Hepatic stellate cell (primary cell): ENCODE data around the gene HTRA3.
A peak's percentile ranks its signal among the peaks of the same experiment; 100 is the strongest.

Source experiments
- DNase-seq: peaks from one replicate; pipeline ENCODE4 v3.0.0; 2011; ENCODE audit warnings: low spot score

Gene HTRA3

GRCh38 chr4:8234715-8235114 lies 34.8 kb upstream of the HTRA3 start:
- no peak for DNase-seq

DNA sequence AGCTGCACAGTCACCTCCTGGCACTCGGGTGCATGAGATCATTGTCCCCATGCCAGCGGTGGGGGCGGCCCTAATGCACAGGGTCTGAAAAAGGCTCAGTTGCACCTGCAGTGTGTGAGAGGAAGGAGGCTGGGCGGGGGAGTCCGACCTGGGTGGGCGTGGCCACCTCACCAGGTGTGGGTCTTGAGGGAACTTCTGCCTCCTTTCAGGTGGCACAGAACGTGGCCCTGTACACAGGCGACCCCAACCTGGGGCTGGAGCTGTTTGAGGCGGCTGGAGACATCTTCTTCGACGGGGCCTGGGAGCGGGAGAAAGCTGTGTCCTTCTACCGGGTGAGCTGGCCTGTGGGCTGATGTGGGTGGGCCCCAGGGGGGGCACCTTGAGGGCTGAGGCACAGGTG lies 34.3 kb upstream of the HTRA3 start:
- DNase-seq: no peak

DNA sequence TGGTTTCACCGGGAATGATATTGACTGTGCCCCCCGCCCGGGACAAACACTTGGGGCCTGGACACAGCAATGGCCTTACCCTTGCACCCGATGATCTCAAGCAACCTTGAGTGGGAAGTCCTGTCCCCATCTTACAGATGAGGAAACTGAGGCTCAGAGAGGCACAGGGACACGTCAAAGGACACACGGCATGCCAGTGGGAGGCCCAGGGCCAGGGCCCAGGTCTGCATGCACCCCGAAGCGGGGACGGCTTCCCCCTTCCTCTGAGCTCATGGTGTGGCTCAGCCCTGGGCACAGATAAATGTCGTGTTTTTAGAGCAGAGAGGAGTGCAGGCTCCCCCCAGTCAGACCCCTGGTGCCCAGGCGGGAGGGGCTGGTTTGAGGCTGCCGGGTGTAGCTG lies 33.9 kb upstream of the HTRA3 start:
- DNase-seq: no peak

- no peak for DNase-seq
These were observed 33.2 kb upstream of the HTRA3 start for GRCh38 chr4:8236106-8236919.

DNA sequence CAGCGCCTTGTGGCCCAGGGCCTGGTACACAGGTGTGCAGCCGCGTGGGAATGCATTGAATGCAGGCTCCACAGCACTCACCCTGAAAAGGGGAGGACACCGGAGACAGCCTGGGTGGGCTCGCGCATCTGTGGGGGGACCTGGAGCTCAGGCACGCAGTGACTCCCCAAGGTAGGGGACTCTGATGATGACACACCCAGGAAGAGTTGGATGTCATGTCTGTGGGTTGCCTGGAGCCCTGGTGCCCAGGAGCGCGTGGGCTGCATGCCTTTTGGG lies 32.7 kb upstream of the HTRA3 start:
- DNase-seq: no peak

GRCh38 chr4:8237256-8237989 lies 32.1 kb upstream of the HTRA3 start:
- no peak for DNase-seq

DNA sequence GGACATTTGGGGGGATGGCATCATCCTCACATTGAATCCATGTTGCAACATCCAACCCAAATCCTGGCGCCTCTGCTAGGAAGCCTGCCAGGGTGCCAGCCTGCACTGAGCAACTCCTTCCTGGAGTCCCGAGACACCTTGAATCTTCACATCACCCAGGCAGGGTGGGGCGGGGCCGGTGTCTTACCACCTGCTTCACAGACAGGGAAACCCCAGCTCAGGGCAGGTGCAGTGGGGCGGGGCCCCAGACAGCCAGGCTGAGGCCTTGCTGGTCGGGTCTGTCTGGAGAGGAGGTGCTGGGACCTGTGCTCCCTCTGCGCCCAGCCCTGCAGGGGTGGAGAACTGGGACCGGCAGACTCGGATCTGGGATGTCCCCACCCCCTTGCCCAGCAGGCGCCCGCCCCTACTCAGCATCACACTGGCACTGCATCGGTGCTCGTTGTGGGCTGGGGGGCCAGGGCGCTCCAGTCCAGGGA lies 31.5 kb upstream of the HTRA3 start:
- no peak for DNase-seq

- no peak for DNase-seq
These were observed 31.0 kb upstream of the HTRA3 start for GRCh38 chr4:8238515-8239053.

DNA sequence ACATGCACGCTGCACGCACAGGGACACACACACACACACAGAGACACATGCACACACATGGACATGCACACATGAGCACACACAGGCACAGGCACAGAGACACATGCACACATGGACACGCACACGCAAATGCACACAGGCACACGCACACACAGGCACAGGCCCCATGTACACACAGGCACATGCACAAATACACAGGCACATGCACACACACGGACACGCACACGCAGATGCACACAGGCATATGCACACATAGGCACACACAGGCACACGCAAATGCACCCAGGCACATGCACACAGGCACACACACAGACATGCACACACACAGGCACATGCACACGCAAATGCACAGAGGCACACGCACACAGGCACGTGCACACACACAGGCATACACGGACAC lies 30.3 kb upstream of the HTRA3 start:
- DNase-seq: no peak

DNA sequence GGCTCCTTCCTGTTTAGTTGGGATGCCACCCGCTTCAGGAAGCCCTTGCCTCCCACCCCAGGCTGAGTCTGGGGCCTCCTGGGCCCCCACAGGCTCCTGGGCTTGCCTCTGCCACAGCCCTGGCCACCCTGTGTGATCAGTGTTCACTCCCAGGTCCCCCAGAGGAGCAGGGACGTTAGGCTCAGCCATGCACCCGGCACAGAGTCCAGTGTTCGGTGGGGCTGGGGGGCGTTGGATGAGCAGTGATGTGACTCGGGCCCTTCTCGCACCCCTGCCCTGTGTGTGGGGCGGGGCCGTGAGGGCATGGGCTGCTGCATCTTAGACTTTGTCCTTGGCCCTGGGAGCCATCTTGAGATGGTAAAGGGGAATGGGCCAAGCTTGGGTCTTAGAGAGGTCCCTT lies 29.9 kb upstream of the HTRA3 start:
- DNase-seq: no peak

GRCh38 chr4:8240211-8241041 lies 29.1 kb upstream of the HTRA3 start:
- no peak for DNase-seq

DNA sequence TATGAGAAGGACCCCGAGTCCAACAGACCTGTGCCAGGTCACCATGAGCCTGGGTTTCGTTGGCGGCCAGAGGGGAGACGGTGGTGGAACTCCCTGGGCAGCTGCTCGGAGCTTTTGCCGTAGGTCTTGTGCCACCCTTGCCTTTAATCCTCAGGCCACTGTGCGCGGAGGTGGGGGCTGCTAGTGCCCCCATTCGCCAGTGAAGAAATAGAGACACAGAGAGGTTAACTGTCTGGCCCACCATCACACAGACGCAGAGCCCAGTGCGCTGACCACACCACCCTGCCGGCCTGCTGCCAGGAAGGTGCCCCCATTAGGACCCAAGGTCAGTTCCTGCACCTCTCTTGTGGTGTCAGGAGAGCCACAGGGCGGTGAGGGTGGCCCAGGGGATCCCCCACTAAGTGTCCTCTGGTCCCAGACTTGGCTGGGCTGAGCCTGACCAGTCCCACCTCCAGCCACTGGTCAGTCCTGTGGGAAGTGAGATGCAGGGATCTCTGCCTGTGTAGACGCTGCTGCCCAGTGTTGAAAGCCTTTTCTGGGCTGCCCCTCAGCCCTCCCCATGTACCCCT lies 28.3 kb upstream of the HTRA3 start:
- no peak for DNase-seq

DNA sequence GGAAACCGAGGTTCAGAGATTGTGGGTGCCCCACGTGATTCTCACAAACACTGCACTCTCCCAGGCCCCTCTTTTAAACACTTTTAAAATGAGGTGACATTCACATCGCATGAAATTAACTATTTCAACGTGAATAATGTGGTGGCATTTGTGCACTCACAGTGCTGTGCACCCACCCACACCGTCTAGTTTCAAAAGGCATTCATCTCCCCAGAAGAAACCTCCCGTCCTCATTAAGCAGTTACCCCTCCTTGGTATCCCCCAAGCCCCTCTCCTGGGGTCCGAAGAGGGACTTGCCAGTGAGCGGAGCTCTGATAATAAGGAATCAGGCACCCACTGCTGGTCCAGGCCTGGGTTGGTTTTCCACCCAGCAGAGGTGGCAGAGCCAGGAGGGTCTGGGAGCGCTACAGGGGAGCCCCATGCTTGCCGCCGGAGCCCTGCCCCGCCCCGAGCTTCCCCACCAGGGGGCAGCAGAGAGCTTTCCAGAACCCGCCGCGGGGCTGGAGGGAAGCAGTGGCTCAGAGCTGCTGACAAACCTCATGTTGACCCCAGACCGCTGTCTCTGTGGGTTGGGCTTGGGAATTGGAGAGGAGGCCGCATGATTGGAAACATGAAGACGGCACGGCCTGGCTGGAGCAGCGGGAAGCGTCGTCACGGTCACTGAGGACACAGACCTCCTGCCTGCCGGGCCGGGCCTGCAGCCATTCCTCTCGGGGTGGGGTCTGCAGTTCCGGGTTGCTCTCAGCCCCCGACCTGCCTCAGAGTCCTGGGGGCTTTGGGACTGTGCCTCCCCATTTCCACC lies 27.5 kb upstream of the HTRA3 start:
- DNase-seq: peak; percentile 99

DNA sequence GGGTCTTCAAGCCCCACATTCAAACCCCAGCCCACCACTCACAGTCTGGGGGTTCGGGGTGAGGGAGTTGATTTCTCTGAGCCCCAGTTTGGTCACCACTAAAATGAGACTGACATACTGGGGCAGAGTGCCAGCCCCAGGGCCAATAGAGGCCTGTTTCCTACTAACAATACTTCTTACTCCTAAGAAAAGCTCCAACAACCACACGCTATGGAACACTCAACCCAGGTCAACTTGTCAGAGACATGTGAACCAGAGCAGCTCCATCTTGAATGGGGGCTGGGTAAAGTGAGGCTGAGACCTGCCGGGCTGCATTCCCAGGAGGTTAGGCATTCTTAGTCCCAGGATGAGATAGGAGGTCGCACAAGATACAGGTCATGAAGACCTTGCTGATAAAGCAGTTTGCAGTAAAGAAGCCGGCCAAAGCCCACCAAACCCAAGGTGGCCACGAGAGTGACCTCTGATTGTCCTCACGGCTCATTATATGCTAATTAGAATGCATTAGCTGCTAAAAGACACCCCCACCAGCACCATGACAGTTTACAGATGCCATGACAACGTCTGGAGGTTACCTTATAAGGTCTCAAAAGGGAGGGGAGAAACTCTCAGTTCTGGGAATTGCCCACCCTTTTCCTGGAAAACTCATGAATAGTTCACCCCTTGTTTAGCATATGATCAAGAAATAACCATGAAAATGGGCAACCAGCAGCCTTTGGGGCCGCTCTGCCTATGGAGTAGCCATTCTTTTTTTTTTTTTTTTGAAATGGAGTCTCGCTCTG lies 26.6 kb upstream of the HTRA3 start:
- DNase-seq: no peak

GRCh38 chr4:8244001-8244757 lies 25.4 kb upstream of the HTRA3 start:
- no peak for DNase-seq

GRCh38 chr4:8244931-8245460 lies 24.6 kb upstream of the HTRA3 start:
- no peak for DNase-seq

DNA sequence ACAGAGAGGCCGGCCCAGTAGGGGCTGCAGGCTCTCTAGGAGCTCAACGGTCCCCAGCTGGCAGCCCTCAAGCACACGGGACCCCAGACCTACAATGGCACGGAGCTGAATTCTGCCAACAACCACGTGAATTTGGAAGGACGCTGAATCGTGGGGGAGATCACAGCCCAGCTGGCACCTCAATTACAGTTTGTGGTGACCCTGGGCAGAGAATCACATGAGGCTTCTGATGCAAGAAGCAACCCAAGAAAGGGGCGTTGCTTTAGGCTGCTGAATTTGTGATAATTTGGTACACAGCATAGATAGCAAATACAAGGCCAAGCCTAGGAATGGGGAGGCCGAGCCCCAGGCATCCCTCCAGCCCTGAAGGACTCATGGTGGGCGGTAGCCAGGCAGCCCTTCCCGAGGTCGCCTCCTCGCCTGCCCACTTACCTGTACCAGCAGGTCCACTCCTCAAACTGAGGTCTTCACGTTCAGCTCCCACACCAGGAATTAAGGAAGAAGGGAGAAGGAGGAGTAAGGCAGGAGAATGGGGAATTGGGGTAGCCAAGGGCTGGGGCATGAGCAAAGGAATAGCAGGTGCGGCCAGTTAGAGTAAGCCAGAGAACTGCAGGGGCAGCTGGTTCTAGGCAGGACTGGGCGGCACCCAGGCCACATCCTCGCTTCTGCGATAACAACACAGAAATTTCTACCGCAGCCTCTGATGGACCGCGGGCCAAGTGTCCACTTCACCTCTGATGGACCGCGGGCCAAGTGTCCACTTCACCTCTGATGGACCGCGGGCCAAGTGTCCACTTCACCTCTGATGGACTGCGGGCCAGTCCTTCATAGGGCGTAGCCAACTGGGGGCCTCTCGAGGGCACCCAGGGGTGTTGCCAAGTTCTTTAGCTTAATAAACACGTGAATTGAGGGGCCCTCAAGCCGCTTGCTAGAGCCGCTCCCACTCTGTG lies 23.4 kb upstream of the HTRA3 start:
- no peak for DNase-seq
